ENCODE measurements around the gene IKZF5. TPM values are rescaled to one million over a fixed set of nuclear protein-coding genes. Genes with fewer than 3 reads are reported as not detected.

Gene IKZF5
- total RNA-seq, 1 experiment from 2014 or later: 17.1 TPM

DNA sequence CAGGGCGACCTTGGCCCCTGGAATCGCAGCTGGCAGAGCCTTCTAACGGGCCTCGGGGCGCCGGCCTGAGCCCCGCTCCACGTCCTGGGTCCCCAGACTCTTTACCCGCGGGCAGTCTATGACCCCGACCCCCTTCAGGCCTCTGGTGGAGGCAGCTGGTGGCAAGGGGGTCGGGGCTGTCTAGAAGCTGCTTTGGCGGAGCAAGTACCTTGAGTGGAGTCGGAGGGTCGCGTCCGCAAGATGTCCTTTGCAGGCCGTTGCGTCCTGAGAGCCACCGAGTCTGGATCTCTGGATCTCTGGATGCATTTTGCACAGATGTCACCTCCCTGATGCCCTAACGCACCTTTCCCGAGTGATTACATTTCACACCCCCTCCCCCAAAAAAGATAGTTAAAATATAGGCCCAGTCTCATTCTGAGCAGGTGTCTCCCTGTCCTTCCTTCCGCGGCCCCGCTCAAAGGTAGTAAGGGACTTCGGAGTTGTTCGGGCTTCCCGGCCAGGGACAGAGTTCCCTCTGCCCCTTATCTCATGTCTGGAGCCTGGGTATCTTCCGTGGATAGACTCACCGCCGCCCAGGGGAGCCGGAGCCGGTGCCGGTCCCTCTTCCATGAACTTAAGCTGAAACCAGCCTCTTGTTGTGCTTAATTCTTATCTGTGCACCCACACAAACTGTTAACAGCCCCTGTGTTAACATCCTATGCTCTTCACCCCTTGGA, 668 bp upstream of the IKZF5 start:
- H3K9ac ChIP-seq (ENCODE audit: low read length): peak overlapping the region; percentile 76
- H2AFZ ChIP-seq (ENCODE audit: low read depth, low read length, poor library complexity, severe bottlenecking): peak overlapping the region; percentile 1
- no peaks in the 10 kb centered on the region for H3K9me3 ChIP-seq (ENCODE audit: control insufficient read depth in 1 of 2, insufficient read depth in 1 of 2, low read depth in 1 of 2, low read length in 2 of 2)
- peak overlapping the region; percentile 36; the same call in 1 of the 2 replicates for H3K27ac ChIP-seq (ENCODE audit: low read depth, low read length)
- H3K9me2 ChIP-seq (ENCODE audit: insufficient read depth): no peaks in the 10 kb centered on the region
- TF ChIP-seq ELF1 (IDR thresholded peaks at IDR 0.05; ENCODE audit: borderline replicate concordance, low read depth) (no peak), SIN3A (IDR thresholded peaks at IDR 0.05; ENCODE audit: low read depth) (no peak), EZH2phosphoT487 (IDR thresholded peaks at IDR 0.05; ENCODE audit: borderline replicate concordance) (no peak), ZNF274 (IDR thresholded peaks at IDR 0.05; ENCODE audit: low read depth, low read length) (no peak), YY1 (IDR thresholded peaks at IDR 0.05; ENCODE audit: extremely low read depth, insufficient replicate concordance, low read depth, low read length) (no peak), SRF (IDR thresholded peaks at IDR 0.05; ENCODE audit: low read depth) (peak; percentile 50; the same call in 1 of the 2 replicates), SP1 (IDR thresholded peaks at IDR 0.05; ENCODE audit: low read depth) (no peak), ATF3 (IDR thresholded peaks at IDR 0.05) (no peak), JUND (IDR thresholded peaks at IDR 0.05) (peak; percentile 8; the same call in 1 of the 2 replicates), POLR2A (IDR thresholded peaks at IDR 0.05; ENCODE audit: borderline replicate concordance, extremely low read depth, insufficient read depth, insufficient read length) (no peak), ZFX (IDR thresholded peaks at IDR 0.05) (peak; percentile 70), POLR2AphosphoS5 (IDR thresholded peaks at IDR 0.05; ENCODE audit: low read depth, low read length) (no peak), FOSL1 (IDR thresholded peaks at IDR 0.05; ENCODE audit: low read depth) (no peak; the same call in 1 of the 2 replicates), RAD21 (IDR thresholded peaks at IDR 0.05; ENCODE audit: low read depth) (no peak), CBX3 (IDR thresholded peaks at IDR 0.05; ENCODE audit: low read depth) (no peak), EGR1 (IDR thresholded peaks at IDR 0.05; ENCODE audit: low read depth) (no peak), REST (IDR thresholded peaks at IDR 0.05; ENCODE audit: low read depth) (no peak)
- TF ChIP-seq, protein P1, sequence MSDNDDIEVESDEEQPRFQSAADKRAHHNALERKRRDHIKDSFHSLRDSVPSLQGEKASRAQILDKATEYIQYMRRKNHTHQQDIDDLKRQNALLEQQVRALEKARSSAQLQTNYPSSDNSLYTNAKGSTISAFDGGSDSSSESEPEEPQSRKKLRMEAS (IDR thresholded peaks at IDR 0.05): no peak
- TF ChIP-seq, protein P2, sequence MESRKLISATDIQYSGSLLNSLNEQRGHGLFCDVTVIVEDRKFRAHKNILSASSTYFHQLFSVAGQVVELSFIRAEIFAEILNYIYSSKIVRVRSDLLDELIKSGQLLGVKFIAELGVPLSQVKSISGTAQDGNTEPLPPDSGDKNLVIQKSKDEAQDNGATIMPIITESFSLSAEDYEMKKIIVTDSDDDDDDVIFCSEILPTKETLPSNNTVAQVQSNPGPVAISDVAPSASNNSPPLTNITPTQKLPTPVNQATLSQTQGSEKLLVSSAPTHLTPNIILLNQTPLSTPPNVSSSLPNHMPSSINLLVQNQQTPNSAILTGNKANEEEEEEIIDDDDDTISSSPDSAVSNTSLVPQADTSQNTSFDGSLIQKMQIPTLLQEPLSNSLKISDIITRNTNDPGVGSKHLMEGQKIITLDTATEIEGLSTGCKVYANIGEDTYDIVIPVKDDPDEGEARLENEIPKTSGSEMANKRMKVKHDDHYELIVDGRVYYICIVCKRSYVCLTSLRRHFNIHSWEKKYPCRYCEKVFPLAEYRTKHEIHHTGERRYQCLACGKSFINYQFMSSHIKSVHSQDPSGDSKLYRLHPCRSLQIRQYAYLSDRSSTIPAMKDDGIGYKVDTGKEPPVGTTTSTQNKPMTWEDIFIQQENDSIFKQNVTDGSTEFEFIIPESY (IDR thresholded peaks at IDR 0.05; ENCODE audit: extremely low read depth, insufficient replicate concordance, low read length): no peak
- TF ChIP-seq, protein P3, sequence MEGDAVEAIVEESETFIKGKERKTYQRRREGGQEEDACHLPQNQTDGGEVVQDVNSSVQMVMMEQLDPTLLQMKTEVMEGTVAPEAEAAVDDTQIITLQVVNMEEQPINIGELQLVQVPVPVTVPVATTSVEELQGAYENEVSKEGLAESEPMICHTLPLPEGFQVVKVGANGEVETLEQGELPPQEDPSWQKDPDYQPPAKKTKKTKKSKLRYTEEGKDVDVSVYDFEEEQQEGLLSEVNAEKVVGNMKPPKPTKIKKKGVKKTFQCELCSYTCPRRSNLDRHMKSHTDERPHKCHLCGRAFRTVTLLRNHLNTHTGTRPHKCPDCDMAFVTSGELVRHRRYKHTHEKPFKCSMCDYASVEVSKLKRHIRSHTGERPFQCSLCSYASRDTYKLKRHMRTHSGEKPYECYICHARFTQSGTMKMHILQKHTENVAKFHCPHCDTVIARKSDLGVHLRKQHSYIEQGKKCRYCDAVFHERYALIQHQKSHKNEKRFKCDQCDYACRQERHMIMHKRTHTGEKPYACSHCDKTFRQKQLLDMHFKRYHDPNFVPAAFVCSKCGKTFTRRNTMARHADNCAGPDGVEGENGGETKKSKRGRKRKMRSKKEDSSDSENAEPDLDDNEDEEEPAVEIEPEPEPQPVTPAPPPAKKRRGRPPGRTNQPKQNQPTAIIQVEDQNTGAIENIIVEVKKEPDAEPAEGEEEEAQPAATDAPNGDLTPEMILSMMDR (IDR thresholded peaks at IDR 0.05 in 2 of 3, conservative IDR thresholded peaks at IDR 0.05 in 1 of 3; ENCODE audit: borderline replicate concordance in 1 of 3, insufficient read depth in 1 of 3, low read depth in 2 of 3, low read length in 2 of 3): no peak
- no peaks in the 10 kb centered on the region for H4K20me1 ChIP-seq (ENCODE audit: insufficient read depth)
- peaks cover 12 to 14% of the 10 kb centered on the region in 2 experiments; a peak in 3 of 4 replicates for H3K4me1 ChIP-seq (ENCODE audit: control insufficient read depth in 1 of 2, insufficient read depth in 2 of 2, low read length in 2 of 2)
- no peaks in the 10 kb centered on the region for H3K27me3 ChIP-seq (ENCODE audit: insufficient read depth, low read length)
- ChIA-PET RAD21 (ENCODE audit: low non-redundant PET in 1 of 2, low total read pairs in 2 of 2, uncharacterized antibody in 2 of 2, unreplicated experiment in 2 of 2) (no interaction called here), CTCF (no interaction called here), POLR2A (no interaction called here)
- peak overlapping the region; percentile 86 to 91 for H3K4me3 ChIP-seq (replicated peaks in 1 of 2; ENCODE audit: low read depth in 1 of 2, low read length in 2 of 2)
- H3K36me3 ChIP-seq (ENCODE audit: control insufficient read depth in 1 of 2, insufficient read depth in 2 of 2, low read length in 2 of 2): no peaks in the 10 kb centered on the region
- intact Hi-C loops (cut with micrococcal nuclease): no loop called here
- no peak for DNase-seq (ENCODE audit: low read depth, low spot score)
- no TSS peak for BruUV-seq (replicated peaks)
- ATAC-seq: peak; percentile 37
- H3K79me2 ChIP-seq (ENCODE audit: insufficient read depth, low read length): peaks cover 42% of the 10 kb centered on the region
- peak overlapping the region; percentile 82 for H3K4me2 ChIP-seq (ENCODE audit: low read length)

Measured in HCT116 (cell line).